Panc1 (cell line): ENCODE measurements around the gene PPOX. TPM values are rescaled to one million over a fixed set of nuclear protein-coding genes. Genes with fewer than 3 reads are reported as not detected.

Source experiments
- ATAC-seq: fragments of 200-7000 bp; cut with Tn5 transposase; 2 replicates; pipeline ENCODE4 v1.9.1; 2020; ENCODE audit warnings: mild to moderate bottlenecking, moderate library complexity
- BruUV-seq: library from RNA; stranded (reverse); fragments of 400-500 nt; replicated peaks from 2 replicates; lab custom pipeline; 2021; lab: Mats Ljungman, UMichigan
- CTCF ChIA-PET: fragments of 300-600 bp; sonication (Branson Sonifier 250); formaldehyde crosslinking; loops from one replicate; lab custom pipeline; 2022; ENCODE audit warnings: antibody characterized with exemption; lab: Charles Lee
- POLR2A ChIA-PET: fragments of 300-600 bp; sonication (Branson Sonifier 250); formaldehyde crosslinking; loops from one replicate; lab custom pipeline; 2022; ENCODE audit warnings: antibody characterized with exemption; lab: Charles Lee
- DNase-seq: peaks from one replicate; pipeline ENCODE4 v3.0.0-alpha.2; 2010; ENCODE audit warnings: low read depth, low spot score
- H3K27ac ChIP-seq: 2 replicates; pipeline ENCODE4 v1.5.1; 2011; ENCODE audit warnings: mild to moderate bottlenecking, low read length, inconsistent platforms
- H3K27me3 ChIP-seq: fragments of 200-500 bp; sonication (Bioruptor generic); 2 replicates; pipeline ENCODE4 v1.6.0; 2014; ENCODE audit warnings: low read length, inconsistent platforms; ENCODE audit not compliant: control insufficient read depth, insufficient read depth
- H3K36me3 ChIP-seq: fragments of 200-500 bp; sonication (Bioruptor generic); 2 replicates; pipeline ENCODE4 v1.5.1; 2014; ENCODE audit warnings: inconsistent platforms, mild to moderate bottlenecking, low read length, moderate library complexity; ENCODE audit not compliant: control insufficient read depth, insufficient read depth
- H3K4me1 ChIP-seq: 2 replicates; pipeline ENCODE4 v1.5.1; 2011; ENCODE audit warnings: inconsistent platforms, mild to moderate bottlenecking, low read length, moderate library complexity; ENCODE audit not compliant: control insufficient read depth, insufficient read depth
- H3K4me3 ChIP-seq, 2 experiments: 2 replicates each; pipeline ENCODE4 v1.5.1; 2011 to 2012; ENCODE audit warnings: low read depth in 2 of 2, low read length in 2 of 2, mild to moderate bottlenecking in 2 of 2, inconsistent platforms in 1 of 2, moderate library complexity in 1 of 2
- H3K9me3 ChIP-seq: fragments of 200-500 bp; sonication (Bioruptor generic); 2 replicates; pipeline ENCODE4 v1.5.1; 2014; ENCODE audit warnings: low read depth, mild to moderate bottlenecking, inconsistent platforms, low read length, moderate library complexity; ENCODE audit not compliant: control insufficient read depth, insufficient read depth
- POLR2AphosphoS5 ChIP-seq: IDR thresholded peaks from 2 replicates; pipeline ENCODE4 v1.6.1; 2012; ENCODE audit warnings: mild to moderate bottlenecking, low read depth, low read length, moderate library complexity
- SIN3A ChIP-seq: IDR thresholded peaks from 2 replicates; pipeline ENCODE4 v1.6.1; 2012; ENCODE audit warnings: low read depth, mild to moderate bottlenecking, low read length, moderate library complexity, borderline replicate concordance; ENCODE audit not compliant: insufficient read depth
- TCF7L2 ChIP-seq: IDR thresholded peaks from 2 replicates; pipeline ENCODE4 v1.6.1; 2011; ENCODE audit warnings: mild to moderate bottlenecking, low read depth, low read length, inconsistent platforms
- in situ Hi-C: cut with HindIII; loops from 2 replicates; pipeline ENCODE4 v1.10.0; 2016; ENCODE audit warnings: low sequenced_read_pairs, low pct_unique_long_range_greater_than_20kb
- intact Hi-C: fragments of 100-400 bp; cut with micrococcal nuclease; formaldehyde crosslinking; loops from one replicate; pipeline ENCODE4 v1.10.0; 2022; ENCODE audit not compliant: unreplicated experiment
- total RNA-seq: library from RNA; stranded (reverse); gene quantifications from one replicate; pipeline ENCODE4 v1.2.1, GENCODE V29; 2021; ENCODE audit not compliant: unreplicated experiment
- TF ChIP-seq, protein P1 (sequence below): fragments of 450-650 bp; IDR thresholded peaks from 2 replicates; pipeline ENCODE4 v1.5.1; 2017; ENCODE audit warnings: mild to moderate bottlenecking
- TF ChIP-seq, protein P2 (sequence below), 2 experiments: IDR thresholded peaks; 2 replicates each; pipeline ENCODE4 v1.6.1; 2011 to 2012; ENCODE audit warnings: low read depth in 2 of 2, control low read depth in 1 of 2, low read length in 1 of 2, mild to moderate bottlenecking in 1 of 2, moderate library complexity in 1 of 2; ENCODE audit not compliant: insufficient read depth in 1 of 2

PPOX gene
- total RNA-seq, 1 experiment from 2014 or later: 20.6 TPM

DNA sequence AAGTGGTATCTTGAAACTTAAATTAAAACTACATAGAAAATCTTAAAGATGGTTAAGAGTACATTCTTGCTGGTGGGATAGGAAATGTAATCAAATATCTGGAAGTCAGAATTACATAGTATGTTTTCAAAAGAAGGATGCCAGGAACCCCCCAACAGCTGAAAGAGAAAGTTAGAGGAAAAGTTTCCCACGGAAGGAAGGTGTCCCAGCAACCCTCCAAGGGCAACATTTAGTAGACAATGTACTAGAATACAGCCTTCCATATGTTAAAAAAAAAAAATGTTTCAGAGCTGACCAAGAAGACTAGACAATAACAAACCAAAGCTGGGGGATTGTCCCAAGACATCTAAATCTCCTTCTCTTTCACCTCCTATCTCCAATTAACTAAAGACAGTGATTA is 36.0 kb upstream of the PPOX start:
- Histone ChIP-seq H3K27ac (0 out of 2 replicates have a peak overlapping the region, but pooled peaks have one; percentile 45), H3K4me1 (peaks cover 14% of the 10 kb centered on the region), H3K27me3 (no peaks in the 10 kb centered on the region), H3K36me3 (peaks cover 16% of the 10 kb centered on the region), H3K9me3 (no peaks in the 10 kb centered on the region), H3K4me3 (no peak overlapping the region)
- in situ Hi-C loops: no loop called here
- intact Hi-C loops: no loop called here
- ChIA-PET POLR2A (no interaction called here), CTCF (no interaction called here)
- BruUV-seq: no TSS peak
- no peak for TF ChIP-seq POLR2AphosphoS5
- no peak for TF ChIP-seq TCF7L2
- TF ChIP-seq, protein P1, sequence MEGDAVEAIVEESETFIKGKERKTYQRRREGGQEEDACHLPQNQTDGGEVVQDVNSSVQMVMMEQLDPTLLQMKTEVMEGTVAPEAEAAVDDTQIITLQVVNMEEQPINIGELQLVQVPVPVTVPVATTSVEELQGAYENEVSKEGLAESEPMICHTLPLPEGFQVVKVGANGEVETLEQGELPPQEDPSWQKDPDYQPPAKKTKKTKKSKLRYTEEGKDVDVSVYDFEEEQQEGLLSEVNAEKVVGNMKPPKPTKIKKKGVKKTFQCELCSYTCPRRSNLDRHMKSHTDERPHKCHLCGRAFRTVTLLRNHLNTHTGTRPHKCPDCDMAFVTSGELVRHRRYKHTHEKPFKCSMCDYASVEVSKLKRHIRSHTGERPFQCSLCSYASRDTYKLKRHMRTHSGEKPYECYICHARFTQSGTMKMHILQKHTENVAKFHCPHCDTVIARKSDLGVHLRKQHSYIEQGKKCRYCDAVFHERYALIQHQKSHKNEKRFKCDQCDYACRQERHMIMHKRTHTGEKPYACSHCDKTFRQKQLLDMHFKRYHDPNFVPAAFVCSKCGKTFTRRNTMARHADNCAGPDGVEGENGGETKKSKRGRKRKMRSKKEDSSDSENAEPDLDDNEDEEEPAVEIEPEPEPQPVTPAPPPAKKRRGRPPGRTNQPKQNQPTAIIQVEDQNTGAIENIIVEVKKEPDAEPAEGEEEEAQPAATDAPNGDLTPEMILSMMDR: no peak
- TF ChIP-seq, protein P2, sequence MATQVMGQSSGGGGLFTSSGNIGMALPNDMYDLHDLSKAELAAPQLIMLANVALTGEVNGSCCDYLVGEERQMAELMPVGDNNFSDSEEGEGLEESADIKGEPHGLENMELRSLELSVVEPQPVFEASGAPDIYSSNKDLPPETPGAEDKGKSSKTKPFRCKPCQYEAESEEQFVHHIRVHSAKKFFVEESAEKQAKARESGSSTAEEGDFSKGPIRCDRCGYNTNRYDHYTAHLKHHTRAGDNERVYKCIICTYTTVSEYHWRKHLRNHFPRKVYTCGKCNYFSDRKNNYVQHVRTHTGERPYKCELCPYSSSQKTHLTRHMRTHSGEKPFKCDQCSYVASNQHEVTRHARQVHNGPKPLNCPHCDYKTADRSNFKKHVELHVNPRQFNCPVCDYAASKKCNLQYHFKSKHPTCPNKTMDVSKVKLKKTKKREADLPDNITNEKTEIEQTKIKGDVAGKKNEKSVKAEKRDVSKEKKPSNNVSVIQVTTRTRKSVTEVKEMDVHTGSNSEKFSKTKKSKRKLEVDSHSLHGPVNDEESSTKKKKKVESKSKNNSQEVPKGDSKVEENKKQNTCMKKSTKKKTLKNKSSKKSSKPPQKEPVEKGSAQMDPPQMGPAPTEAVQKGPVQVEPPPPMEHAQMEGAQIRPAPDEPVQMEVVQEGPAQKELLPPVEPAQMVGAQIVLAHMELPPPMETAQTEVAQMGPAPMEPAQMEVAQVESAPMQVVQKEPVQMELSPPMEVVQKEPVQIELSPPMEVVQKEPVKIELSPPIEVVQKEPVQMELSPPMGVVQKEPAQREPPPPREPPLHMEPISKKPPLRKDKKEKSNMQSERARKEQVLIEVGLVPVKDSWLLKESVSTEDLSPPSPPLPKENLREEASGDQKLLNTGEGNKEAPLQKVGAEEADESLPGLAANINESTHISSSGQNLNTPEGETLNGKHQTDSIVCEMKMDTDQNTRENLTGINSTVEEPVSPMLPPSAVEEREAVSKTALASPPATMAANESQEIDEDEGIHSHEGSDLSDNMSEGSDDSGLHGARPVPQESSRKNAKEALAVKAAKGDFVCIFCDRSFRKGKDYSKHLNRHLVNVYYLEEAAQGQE (IDR thresholded peaks at IDR 0.05; ENCODE audit: insufficient read depth in 1 of 2, low read depth in 2 of 2, low read length in 1 of 2): no peak
- TF ChIP-seq SIN3A: no peak
- DNase-seq (no peak), ATAC-seq (no peak)

DNA sequence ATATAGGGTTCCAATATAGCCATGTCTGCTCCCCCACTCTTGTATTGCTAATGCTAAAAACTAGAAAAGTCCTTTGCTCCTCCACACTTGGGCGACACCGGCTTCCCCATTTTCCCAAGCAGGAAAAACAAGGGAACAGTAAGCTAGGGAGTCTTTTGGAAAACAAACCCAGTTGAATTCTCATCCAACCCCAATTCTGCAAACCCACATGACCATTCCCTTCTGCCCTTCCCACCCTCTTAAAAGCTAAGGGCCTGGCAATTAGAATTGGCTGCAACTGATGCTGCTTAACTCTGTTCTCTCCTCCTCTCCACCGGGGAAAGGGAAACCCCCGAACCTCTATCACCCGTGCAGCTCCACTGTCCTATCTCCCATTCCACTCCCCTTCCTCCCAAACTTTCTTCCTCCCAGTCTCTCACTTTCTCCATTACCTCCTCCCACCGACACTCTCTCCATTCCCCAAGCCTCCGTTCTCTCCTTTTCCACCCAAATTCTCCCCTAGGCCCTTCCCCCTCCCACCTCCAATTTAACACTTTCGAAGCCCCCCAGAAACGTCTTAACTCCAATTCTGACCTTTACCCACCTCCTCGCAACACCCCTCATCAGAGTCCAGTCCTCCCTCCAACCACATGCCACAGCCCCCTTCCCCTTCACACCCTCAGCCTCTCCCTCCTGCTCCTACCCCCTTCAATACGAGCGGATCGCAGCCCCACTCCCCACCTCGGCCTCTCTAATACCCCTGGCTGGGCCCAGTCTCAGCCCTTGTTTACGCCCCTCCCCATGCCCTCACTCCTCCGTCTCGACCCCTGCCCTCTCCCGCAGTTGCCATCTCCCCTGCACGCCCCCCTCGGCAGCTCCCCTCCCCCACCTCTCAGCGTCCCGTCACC is 34.5 kb upstream of the PPOX start:
- H3K27ac ChIP-seq: peak overlapping the region; percentile 91
- H3K4me1 ChIP-seq: peaks cover 14% of the 10 kb centered on the region
- ChIA-PET POLR2A (interaction anchor here (0.5 to 1.4 kb wide), 4 partner anchors 19 to 1214 kb away, joined by 3 read pairs; no protein-coding TSS in a partner anchor), CTCF (no interaction called here)
- H3K4me3 ChIP-seq: peak overlapping the region; percentile 96 to 99
- 0 out of 2 replicates have a peak, but pooled peaks have one; percentile 7 for TF ChIP-seq SIN3A
- TF ChIP-seq, protein P2 (IDR thresholded peaks at IDR 0.05; ENCODE audit: insufficient read depth in 1 of 2, low read depth in 2 of 2, low read length in 1 of 2): no peak
- DNase-seq (no peak), ATAC-seq (peak; percentile 22)
- peaks cover 16% of the 10 kb centered on the region for H3K36me3 ChIP-seq
- BruUV-seq: no TSS peak
- H3K9me3 ChIP-seq: no peaks in the 10 kb centered on the region
- in situ Hi-C loops (no loop called here), intact Hi-C loops (no loop called here)
- H3K27me3 ChIP-seq: no peaks in the 10 kb centered on the region
